ENCODE measurements around the gene SEZ6.

SEZ6 gene

DNA sequence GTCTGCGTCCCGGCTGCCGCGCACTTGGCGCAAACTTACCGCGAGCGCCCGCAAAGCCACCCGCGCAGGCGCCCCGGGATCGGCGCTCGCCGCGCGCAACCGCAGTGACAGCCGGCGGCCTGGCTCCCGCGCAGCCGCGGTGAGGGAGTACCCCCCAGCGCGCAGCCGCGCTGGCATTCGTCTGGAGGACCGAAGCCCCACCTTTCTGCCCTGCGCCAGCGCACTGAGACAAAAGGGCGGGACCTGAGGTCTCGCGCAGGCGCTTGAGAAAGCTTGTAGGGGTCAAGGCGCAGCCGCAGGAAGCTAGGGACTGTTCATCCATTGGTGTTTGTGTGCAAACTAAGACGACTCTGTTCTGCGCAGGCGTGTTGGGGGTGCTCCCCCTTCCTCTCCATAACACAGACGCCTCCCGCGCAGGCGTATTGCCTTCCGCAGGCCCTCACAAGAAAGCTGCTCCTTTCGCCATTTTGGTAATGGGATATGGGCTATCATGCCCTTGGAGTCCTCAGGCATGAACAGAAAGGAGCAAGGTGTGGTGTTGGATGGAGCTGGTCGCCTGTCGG, 54.3 kb downstream of the SEZ6 start, which contains the start of gene PHF12:
TSS of gene PHF12 (minus strand) at position 91 of the 563 bp plus-strand sequence. CDS start 558 bp downstream, outside the sequence.
- H2AFZ ChIP-seq (ENCODE audit: low read length, unreplicated experiment): peak within 1 kb of the TSS; percentile 93
- no peaks in the 10 kb centered on the region for H3K36me3 ChIP-seq (ENCODE audit: insufficient read depth, low read length)
- H3K27ac ChIP-seq (ENCODE audit: low read depth, low read length): peak within 1 kb of the TSS; percentile 97

DNA sequence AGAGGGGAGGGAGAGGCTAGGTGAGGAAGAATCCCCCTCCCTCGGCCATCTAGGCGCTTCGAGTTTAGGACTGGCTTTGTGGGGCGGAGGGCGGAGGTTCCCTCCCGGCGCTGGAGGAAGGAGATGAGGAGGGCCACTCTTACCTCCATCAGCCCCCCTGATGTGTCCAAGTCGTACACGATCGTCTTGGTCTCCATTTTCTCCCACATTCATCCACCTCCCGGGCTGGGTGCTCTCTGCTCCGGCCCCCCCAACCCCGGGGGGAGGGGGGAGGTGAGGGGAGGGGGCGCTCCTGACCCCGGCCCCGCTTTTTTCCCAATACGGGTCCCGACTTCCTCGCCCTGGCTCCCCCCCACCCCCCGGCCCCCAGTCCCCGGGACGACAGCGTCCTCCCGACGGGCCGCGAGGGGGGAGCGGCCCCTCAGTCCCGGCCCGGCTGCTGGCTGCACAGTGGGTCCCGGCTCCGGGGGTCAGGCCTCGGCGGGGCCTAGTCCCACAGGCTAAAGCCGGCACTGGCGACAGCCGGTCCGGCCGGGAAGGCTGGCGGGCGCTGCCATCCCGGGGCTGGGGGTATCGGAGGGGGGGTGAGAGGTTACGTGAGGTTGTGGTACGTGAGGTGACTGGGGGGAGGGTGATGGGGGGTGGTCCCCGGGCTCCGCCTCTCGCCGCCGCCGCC, 54.9 kb downstream of the SEZ6 start:
- peak overlapping the region; percentile 53 for H2AFZ ChIP-seq (ENCODE audit: low read length, unreplicated experiment)

More for the DNA sequence above, 54.3 kb downstream of the SEZ6 start, which contains the start of gene PHF12:
- Histone ChIP-seq H3K4me1 (ENCODE audit: control insufficient read depth, insufficient read depth, low read length, unreplicated experiment) (peaks cover 19% of the 10 kb centered on the region), H3K4me3 (ENCODE audit: low read depth, low read length) (peak within 1 kb of the TSS; percentile 95), H3K79me2 (ENCODE audit: control insufficient read depth, insufficient read depth, low read length, unreplicated experiment) (peaks cover 43% of the 10 kb centered on the region), H3K27me3 (ENCODE audit: insufficient read depth, low read length) (no peaks in the 10 kb centered on the region)

DNA sequence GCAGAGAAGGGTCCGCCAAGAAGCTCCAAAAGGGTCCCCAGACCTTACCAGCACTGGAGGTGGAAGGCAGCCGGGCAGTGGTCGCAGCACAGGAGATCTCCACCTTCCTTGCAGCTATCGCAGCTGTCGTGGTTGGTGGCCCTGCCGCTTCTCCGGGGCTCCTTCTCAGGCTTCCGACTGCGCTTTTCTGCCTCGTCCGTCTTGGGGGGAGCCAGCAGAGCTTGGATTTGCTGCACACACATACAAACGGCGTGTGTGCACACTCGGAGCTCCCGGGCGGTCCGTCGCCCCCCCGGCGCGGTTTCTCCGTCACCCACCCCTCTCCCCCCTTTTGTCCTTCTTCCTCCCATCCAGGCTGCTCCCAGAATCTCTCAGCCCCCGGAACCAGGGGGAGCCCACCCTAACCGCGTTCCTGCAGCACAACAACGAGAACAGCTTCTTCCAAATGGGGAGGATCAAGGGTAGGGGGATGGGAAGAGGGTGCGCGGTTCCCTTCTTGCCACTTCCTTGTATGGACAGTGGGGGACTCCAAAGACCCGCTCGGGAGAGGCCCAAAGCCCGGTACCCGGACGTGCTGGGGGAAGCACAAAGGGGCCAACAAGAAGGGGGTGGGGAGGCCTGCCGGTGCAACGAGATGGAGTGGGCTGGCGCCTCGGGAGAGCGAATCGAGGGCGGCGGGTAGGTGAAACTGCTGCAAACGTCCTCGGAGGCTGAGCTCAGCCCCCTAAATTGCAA, 55.6 kb downstream of the SEZ6 start:
- Histone ChIP-seq H3K36me3 (ENCODE audit: insufficient read depth, low read length) (no peaks in the 10 kb centered on the region), H3K4me1 (ENCODE audit: control insufficient read depth, insufficient read depth, low read length, unreplicated experiment) (peaks cover 32% of the 10 kb centered on the region), H2AFZ (ENCODE audit: low read length, unreplicated experiment) (peak overlapping the region; percentile 42), H3K4me3 (ENCODE audit: low read depth, low read length) (peak overlapping the region; percentile 95), H3K27ac (ENCODE audit: low read depth, low read length) (peak overlapping the region; percentile 68), H3K79me2 (ENCODE audit: control insufficient read depth, insufficient read depth, low read length, unreplicated experiment) (peaks cover 57% of the 10 kb centered on the region), H3K27me3 (ENCODE audit: insufficient read depth, low read length) (no peaks in the 10 kb centered on the region)

More for the DNA sequence above, 54.9 kb downstream of the SEZ6 start:
- peaks cover 50% of the 10 kb centered on the region for H3K79me2 ChIP-seq (ENCODE audit: control insufficient read depth, insufficient read depth, low read length, unreplicated experiment)
- peaks cover 25% of the 10 kb centered on the region for H3K4me1 ChIP-seq (ENCODE audit: control insufficient read depth, insufficient read depth, low read length, unreplicated experiment)
- H3K4me3 ChIP-seq (ENCODE audit: low read depth, low read length): peak overlapping the region; percentile 95
- peak overlapping the region; percentile 68 for H3K27ac ChIP-seq (ENCODE audit: low read depth, low read length)
- H3K27me3 ChIP-seq (ENCODE audit: insufficient read depth, low read length): no peaks in the 10 kb centered on the region
- no peaks in the 10 kb centered on the region for H3K36me3 ChIP-seq (ENCODE audit: insufficient read depth, low read length)

DNA sequence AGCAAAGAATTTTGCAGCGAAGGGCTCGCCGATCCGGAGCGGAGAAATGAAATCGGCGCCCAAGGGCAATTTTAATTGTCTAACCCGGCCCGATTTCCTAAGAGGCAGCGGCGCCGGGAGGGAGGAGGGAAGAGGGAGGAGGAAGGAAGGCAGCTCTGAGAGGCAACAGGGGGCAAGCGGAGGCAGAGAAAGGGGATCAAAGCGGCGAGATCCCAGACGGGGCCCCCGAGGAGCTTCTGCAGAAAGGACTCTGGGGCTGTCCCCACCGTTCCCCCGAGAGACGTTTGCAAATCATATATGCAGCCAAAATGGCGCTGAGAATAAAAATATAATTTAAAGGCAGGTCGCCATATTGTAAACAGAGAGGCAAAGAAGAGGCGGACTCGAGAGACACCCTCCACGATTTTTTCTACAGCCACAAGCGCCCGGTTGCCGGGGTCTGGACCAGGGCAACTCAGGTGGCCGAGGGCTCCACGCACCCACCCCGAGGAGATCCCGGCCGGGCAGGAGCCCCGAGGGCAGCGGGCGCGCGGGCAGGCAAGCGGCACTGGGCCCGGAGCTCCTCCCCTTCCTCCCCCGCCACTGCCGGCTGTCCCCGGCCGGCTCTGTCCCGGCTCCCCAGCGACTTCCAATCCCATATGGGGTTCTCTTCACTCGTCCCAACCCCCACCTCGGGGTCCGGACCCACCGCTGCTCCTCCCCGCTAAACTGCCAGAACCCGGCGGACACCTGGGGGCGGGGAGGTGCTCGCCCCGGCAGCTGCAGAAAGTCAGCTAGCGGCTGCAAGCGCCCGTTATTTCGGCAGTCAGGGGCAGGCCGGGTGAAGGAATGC, 56.4 kb downstream of the SEZ6 start:
- H3K4me1 ChIP-seq (ENCODE audit: control insufficient read depth, insufficient read depth, low read length, unreplicated experiment): peaks cover 36% of the 10 kb centered on the region
- H2AFZ ChIP-seq (ENCODE audit: low read length, unreplicated experiment): peak overlapping the region; percentile 69
- no peaks in the 10 kb centered on the region for H3K27me3 ChIP-seq (ENCODE audit: insufficient read depth, low read length)
- H3K36me3 ChIP-seq (ENCODE audit: insufficient read depth, low read length): no peaks in the 10 kb centered on the region
- H3K4me3 ChIP-seq (ENCODE audit: low read depth, low read length): peak overlapping the region; percentile 95
- peak overlapping the region; percentile 68 for H3K27ac ChIP-seq (ENCODE audit: low read depth, low read length)
- peaks cover 64% of the 10 kb centered on the region for H3K79me2 ChIP-seq (ENCODE audit: control insufficient read depth, insufficient read depth, low read length, unreplicated experiment)

DNA sequence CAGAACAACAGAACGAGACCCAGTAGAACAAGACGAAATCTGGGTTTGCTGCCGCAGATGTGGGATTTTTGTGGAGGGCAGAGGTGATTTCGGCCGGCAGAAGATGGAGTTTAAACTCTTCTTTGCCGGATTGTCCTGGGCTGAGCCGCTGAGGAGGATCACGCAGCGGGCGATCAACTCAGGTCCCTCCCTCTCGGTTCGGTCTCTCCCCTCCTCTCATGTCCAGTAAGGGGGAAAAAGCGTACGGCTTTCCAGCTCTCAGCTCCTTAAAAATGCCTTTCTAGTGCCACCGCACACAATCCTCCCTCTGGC, 57.0 kb downstream of the SEZ6 start:
- H3K4me1 ChIP-seq (ENCODE audit: control insufficient read depth, insufficient read depth, low read length, unreplicated experiment): peaks cover 36% of the 10 kb centered on the region
- peak overlapping the region; percentile 69 for H2AFZ ChIP-seq (ENCODE audit: low read length, unreplicated experiment)
- no peaks in the 10 kb centered on the region for H3K27me3 ChIP-seq (ENCODE audit: insufficient read depth, low read length)
- H3K4me3 ChIP-seq (ENCODE audit: low read depth, low read length): peak overlapping the region; percentile 95
- H3K36me3 ChIP-seq (ENCODE audit: insufficient read depth, low read length): peaks cover 5% of the 10 kb centered on the region; the same call in 1 of the 2 replicates
- peaks cover 70% of the 10 kb centered on the region for H3K79me2 ChIP-seq (ENCODE audit: control insufficient read depth, insufficient read depth, low read length, unreplicated experiment)
- peak overlapping the region; percentile 68 for H3K27ac ChIP-seq (ENCODE audit: low read depth, low read length)

DNA sequence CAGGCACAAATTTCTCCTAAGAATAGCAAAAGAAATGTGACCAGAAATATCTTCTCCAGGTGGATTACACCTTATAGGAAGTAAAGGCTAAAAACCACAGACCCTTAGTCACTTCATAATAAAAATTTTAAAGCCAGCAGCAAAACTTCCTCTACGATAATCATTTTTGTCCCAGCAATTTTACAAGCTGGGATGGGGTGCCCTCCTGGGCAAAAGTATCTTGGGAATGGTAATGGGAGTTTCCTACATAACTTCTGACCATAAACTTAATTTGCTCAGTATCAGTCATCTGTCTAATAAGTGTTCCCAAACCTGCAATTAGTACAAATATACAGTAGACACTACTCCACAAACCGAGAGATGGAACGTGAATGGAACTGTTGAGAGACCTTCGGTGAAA, 57.5 kb downstream of the SEZ6 start:
- H3K79me2 ChIP-seq (ENCODE audit: control insufficient read depth, insufficient read depth, low read length, unreplicated experiment): peaks cover 75% of the 10 kb centered on the region
- H3K4me3 ChIP-seq (ENCODE audit: low read depth, low read length): peak overlapping the region; percentile 95
- peak overlapping the region; percentile 69 for H2AFZ ChIP-seq (ENCODE audit: low read length, unreplicated experiment)
- H3K36me3 ChIP-seq (ENCODE audit: insufficient read depth, low read length): peaks cover 9% of the 10 kb centered on the region; the same call in 1 of the 2 replicates
- H3K4me1 ChIP-seq (ENCODE audit: control insufficient read depth, insufficient read depth, low read length, unreplicated experiment): peaks cover 36% of the 10 kb centered on the region
- peak overlapping the region; percentile 68; the same call in 1 of the 2 replicates for H3K27ac ChIP-seq (ENCODE audit: low read depth, low read length)
- no peaks in the 10 kb centered on the region for H3K27me3 ChIP-seq (ENCODE audit: insufficient read depth, low read length)

DNA sequence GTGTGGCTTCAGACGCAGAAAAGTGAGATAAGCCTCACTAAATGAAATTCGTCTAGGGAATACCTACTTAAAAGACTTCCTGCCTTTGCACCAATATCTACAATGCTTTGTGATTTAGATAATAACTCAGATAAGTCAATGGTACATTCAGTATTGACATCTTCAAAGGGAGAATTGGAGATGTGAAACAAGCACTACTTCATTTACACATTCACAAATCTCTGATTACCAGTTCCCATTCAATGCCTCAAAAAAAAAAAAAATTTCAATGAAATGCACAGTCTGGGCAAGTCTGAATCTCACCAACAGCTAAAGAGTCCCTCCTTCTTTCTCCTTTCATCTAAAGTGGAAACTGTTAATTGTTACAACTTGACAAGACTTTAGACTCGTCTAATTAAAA, 58.2 kb downstream of the SEZ6 start:
- Histone ChIP-seq H3K4me1 (ENCODE audit: control insufficient read depth, insufficient read depth, low read length, unreplicated experiment) (peaks cover 36% of the 10 kb centered on the region), H3K4me3 (ENCODE audit: low read depth, low read length) (peak overlapping the region; percentile 95)

DNA sequence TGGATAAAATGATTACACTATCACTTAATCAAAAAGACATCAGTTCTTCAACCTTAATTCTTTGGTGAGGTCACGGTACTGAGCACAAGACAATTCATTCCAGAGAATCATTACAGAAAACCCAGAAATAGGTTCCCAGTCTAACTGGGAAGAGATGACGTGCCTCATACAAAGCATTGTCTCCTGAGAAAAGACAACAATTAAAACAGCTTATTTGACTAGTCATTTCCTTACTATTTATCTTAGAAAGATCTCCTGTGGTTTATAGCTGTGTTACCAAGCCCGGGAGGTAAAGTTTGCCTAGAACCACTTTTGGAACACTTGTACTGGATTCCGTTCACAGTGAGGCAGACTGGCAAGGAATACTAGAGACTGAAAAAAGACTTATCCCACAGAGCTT, 59.6 kb downstream of the SEZ6 start:
- H3K36me3 ChIP-seq (ENCODE audit: insufficient read depth, low read length): peaks cover 9% of the 10 kb centered on the region; the same call in 1 of the 2 replicates
- peaks cover 92% of the 10 kb centered on the region for H3K79me2 ChIP-seq (ENCODE audit: control insufficient read depth, insufficient read depth, low read length, unreplicated experiment)
- no peak overlapping the region for H2AFZ ChIP-seq (ENCODE audit: low read length, unreplicated experiment)
- peak overlapping the region; percentile 88 for H3K27ac ChIP-seq (ENCODE audit: low read depth, low read length)
- peaks cover 36% of the 10 kb centered on the region for H3K4me1 ChIP-seq (ENCODE audit: control insufficient read depth, insufficient read depth, low read length, unreplicated experiment)
- H3K27me3 ChIP-seq (ENCODE audit: insufficient read depth, low read length): no peaks in the 10 kb centered on the region
- H3K4me3 ChIP-seq (ENCODE audit: low read depth, low read length): peak overlapping the region; percentile 58

More for the DNA sequence above, 58.2 kb downstream of the SEZ6 start:
- Histone ChIP-seq H3K27me3 (ENCODE audit: insufficient read depth, low read length) (no peaks in the 10 kb centered on the region), H3K27ac (ENCODE audit: low read depth, low read length) (peak overlapping the region; percentile 68), H2AFZ (ENCODE audit: low read length, unreplicated experiment) (no peak overlapping the region), H3K79me2 (ENCODE audit: control insufficient read depth, insufficient read depth, low read length, unreplicated experiment) (peaks cover 81% of the 10 kb centered on the region), H3K36me3 (ENCODE audit: insufficient read depth, low read length) (peaks cover 9% of the 10 kb centered on the region; the same call in 1 of the 2 replicates)

DNA sequence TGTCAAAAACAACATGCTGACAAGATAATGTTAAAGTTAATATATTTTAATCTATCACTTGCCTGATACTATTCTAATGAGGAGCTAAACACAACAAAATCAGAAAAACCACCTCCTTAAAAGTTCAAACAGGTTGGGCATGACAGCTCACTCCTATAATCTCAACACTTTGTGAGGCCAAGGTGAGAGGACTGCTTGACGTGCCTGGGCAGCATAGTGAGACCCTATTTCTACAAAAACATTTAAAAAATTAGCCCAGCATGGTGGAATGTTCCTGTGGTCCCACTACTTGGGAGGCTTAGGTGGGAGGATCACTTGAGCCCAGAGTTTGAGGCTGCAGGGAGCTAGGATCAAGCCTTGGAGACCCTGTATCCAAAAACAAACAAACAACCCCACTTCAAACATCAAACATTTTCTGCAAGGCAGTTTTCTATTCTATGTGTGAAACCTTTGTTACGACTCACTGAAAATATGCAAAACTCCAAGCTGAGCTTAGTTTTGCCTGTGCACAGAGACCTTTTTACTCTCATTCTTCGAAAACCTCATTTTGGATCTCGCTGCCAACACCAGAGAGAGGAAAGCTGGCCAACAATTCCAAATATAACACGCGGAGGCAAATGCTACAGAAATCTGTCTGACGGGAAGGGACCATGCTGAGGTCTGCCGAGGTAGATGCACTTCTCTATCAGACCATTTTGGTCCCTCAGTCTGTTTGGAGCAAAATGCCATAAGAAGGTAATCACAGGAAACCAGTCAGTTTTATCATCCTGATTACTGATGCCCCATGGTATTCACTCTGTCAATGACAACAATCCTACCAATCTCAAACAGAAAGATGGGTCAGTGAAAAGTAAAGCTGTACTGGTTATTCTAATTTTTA, 60.7 kb downstream of the SEZ6 start:
- H2AFZ ChIP-seq (ENCODE audit: low read length, unreplicated experiment): no peak overlapping the region
- H3K79me2 ChIP-seq (ENCODE audit: control insufficient read depth, insufficient read depth, low read length, unreplicated experiment): peaks cover 95% of the 10 kb centered on the region
- peaks cover 9% of the 10 kb centered on the region; the same call in 1 of the 2 replicates for H3K36me3 ChIP-seq (ENCODE audit: insufficient read depth, low read length)
- H3K4me1 ChIP-seq (ENCODE audit: control insufficient read depth, insufficient read depth, low read length, unreplicated experiment): peaks cover 36% of the 10 kb centered on the region
- H3K27me3 ChIP-seq (ENCODE audit: insufficient read depth, low read length): no peaks in the 10 kb centered on the region
- peak overlapping the region; percentile 58 for H3K4me3 ChIP-seq (ENCODE audit: low read depth, low read length)
- H3K27ac ChIP-seq (ENCODE audit: low read depth, low read length): peak overlapping the region; percentile 88

Measured in ACC112 (cell line).